GF-D8 (cell line): ENCODE data around the gene EWSR1.

Source experiments
- DNase-seq: peaks from one replicate; lab custom pipeline; 2025; lab: John Stamatoyannopoulos, UW

The EWSR1 gene

DNA sequence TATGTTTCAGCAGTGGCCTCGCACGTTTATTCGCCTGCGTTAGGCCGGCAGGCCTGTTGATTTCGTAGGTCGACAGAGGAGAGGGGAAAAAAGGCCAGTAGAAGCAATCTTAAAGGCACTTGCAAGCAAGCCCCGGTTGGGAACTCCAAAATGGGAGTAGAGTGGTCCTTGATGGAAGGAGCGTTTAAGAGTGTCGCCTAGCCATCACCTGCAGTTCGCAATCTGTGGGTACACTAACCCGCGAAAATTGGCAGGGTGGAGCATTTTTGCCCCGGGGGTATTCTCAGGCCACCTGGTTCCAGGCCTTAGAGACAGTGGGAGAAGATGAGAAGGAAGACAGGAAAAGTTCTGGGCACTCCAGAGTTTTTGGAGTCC is 1.1 kb downstream of the EWSR1 start:
- no peak for DNase-seq

DNA sequence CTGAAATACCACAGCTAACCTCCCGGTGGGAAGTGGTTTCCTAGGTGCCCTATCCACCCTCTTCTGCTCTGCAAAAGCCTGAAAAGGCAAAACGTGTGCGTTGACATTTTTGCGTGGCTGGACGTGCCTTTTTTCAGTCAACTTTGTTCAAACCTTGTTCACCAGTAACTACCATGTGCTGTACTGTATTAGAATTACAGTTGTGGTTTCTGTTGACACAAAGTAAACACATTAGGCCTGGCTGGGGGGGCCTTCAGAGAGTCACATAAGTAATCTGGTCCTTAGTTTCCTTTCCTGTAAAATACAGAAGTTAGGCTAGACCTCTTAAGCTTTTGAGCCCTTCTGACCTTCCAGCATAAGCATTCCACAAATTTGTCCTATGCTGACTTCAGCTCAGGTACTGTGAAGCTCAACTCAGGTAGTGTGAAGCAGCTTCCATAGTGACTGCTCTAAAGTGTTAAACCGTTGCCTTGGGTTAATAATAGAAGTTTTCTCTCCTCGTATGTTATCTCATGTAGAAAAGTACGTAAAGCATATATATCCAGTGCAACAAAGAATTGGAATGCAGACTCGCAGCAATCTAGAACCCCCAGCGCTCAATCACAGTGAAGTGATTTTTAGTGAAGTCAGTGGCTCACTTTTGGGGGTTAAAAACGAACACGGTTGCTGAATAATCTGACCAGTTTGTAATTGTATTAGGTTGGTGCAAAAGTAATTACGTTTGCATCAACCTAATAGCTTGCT is 1.8 kb downstream of the EWSR1 start:
- DNase-seq, result no peak

DNA sequence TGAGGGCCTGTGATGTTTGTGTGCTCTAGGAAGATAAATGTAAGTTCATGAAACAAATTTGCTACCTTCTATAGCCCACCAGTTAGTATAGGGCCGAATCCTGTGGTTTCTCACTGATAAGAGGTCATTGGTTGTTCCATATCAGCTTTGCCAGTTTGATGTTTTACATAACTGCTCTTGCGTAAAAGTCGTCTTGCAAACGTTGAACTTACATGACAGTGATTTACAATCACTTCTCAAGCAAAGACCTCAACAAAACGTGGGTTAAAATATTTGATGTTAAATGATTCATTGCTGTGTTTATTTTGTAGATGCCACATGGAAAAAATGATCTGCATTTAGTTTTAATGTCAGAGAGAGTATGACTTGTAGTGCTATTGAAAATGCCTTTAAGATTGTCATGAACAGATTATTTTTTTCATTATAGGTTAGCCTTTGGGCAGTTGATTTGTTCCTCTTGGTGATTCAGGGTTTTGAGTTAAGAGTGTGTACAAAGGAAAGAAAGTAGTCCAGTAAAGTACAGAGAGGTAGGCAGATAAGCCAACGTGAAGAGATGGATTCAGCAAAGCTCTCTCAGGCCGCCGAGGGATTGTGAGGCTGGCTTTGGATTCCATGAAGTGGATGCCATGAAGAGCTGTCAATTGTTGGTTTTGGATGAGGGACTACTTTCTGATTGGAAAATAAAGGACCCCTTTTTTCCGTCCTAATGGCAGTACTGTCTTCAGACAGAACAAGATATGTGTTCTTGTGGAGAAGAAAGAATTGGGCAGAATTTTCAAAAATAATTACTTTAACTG is 2.6 kb downstream of the EWSR1 start:
- DNase-seq, result peak; percentile 61

DNA sequence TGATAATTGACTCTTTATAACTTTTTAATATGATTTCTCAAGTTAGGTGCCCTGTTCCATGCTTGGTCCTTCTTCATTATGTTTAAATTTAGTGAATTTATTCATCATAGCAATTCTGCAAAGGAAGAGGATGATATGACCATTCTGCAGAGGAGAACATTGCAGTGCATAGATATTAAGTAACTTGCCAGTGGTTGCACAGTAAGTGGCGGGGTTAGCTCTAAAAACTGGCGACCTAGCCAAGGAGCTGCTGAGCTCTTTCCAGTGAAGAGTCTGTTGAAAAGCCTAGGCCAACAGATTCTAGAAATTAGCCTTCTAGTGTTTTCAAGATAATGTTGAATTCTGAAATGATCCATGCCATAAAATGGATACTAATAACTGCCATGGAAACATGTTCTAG is 4.6 kb downstream of the EWSR1 start:
- DNase-seq, result no peak

- DNase-seq, result no peak
Measured at GRCh38 chr22:29275167-29275566, 7.1 kb downstream of the EWSR1 start.

DNA sequence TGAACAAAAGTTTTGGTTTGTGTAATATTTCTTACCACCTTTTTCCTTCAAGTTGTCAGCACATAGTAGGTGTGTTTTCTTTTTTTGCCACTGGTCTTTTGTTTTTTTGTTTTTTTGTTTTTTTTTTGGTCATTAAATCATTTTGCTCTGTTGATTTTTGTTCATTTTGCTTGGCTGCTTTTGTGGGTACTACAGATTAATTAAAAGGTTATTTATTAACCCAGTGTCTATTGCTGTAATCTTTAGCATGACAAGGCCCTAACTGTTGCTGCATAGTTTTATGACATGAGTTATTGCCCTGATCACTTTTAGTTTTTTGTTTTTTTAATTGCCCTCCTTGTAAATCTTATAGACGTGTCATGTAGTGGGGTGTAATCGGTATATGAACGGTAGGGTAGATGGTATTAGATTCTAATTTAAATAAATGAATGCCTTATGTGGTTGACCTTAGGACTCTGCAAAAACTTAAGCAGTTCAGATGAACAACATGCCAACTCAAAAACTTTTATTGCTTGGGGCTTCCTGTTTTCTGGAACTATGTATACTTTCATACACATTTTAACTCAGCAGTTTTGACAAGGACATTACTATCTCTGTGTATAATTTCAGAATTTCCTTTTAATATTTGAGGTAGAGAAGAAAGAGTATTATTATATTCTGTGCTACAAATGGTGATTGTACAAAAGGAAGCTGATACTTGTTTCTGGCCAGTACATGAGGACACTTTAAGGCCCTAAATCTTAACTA is 7.9 kb downstream of the EWSR1 start:
- DNase-seq, result no peak

GRCh38 chr22:29277927-29278326 is 9.9 kb downstream of the EWSR1 start:
- DNase-seq, result no peak

GRCh38 chr22:29284196-29284595 is 16.1 kb downstream of the EWSR1 start:
- no peak for DNase-seq

- DNase-seq, result no peak
Measured at GRCh38 chr22:29288837-29289236, 20.8 kb downstream of the EWSR1 start.

- DNase-seq, result no peak
Measured at GRCh38 chr22:29290061-29290460, 22.0 kb downstream of the EWSR1 start.

GRCh38 chr22:29291215-29291614 is 23.1 kb downstream of the EWSR1 start:
- no peak for DNase-seq

- DNase-seq, result no peak
Measured at GRCh38 chr22:29292379-29292778, 24.3 kb downstream of the EWSR1 start.

DNA sequence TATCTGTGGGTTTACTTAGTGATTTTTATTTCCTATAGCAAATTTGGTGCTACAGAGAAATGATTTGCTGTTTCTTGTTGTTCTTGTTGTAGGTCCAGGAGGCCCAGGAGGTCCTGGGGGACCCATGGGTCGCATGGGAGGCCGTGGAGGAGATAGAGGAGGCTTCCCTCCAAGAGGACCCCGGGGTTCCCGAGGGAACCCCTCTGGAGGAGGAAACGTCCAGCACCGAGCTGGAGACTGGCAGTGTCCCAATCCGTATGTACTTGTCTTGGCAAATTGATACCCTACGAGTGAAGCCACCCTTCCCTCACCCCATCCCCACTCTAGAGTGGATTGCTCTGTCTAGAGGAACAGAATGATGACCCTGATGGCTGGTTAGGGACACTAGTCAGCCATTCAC is 30.6 kb downstream of the EWSR1 start:
- DNase-seq, result no peak

DNA sequence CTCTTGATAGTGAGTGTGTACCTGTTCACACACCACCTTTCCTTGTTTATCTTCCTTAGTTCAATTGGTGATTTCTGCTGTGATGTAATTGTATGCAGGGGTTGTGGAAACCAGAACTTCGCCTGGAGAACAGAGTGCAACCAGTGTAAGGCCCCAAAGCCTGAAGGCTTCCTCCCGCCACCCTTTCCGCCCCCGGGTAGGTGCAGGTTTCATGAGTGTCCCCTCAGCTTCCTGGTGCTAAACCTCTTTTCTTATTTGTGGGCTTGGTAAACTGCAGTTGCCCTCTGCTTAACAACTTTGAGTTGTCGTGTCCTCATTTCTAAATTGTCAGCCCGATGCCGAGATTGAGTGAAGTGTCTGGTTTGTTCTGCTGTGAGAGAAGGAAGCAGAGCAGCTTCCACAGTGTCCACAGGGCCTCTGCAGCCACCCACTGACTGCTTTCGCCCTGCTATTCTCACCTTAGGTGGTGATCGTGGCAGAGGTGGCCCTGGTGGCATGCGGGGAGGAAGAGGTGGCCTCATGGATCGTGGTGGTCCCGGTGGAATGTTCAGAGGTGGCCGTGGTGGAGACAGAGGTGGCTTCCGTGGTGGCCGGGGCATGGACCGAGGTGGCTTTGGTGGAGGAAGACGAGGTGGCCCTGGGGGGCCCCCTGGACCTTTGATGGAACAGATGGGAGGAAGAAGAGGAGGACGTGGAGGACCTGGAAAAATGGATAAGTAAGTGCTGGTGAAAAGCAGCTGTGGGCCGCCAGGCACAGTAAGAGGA is 31.2 kb downstream of the EWSR1 start:
- DNase-seq, result no peak

GRCh38 chr22:29300467-29300806 is 32.4 kb downstream of the EWSR1 start:
- no peak for DNase-seq

DNA sequence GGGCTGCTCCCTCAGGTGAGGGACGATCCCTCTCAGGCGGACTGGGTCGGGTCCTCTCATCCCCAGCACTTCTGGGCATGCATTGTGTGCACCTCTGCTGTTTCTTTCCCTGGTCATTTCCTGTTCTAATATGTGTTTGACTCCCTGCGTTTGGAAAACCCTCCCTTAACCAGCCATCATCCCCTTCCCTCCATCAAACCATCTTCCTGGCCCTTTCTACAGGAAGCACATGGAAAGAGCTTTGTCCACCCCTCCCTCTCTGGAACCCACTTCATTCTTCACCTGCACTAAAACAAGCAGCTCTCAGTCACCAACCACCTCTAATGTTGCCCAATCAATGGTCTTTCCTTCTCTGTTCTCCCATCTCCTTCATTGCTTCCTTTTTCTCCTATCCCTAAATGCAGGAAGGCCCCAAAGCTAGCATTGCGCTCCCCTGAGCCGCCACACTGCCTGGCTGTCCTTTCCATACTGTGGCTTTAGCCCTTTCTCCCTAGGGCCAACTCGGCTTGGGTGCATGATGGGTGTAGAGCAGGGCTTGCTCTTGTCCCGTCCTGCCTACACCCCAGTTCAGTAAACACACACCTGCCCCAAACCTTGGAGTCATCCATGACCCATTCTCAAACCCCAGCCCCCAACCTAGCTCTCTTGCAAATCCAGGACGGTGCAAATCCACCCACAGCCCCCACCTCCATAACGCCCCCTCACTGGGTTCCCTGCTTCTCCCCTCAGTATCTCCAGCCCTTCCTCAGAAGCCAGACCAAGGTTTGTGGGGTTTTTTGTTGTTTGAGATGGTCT is 32.9 kb downstream of the EWSR1 start:
- no peak for DNase-seq

DNA sequence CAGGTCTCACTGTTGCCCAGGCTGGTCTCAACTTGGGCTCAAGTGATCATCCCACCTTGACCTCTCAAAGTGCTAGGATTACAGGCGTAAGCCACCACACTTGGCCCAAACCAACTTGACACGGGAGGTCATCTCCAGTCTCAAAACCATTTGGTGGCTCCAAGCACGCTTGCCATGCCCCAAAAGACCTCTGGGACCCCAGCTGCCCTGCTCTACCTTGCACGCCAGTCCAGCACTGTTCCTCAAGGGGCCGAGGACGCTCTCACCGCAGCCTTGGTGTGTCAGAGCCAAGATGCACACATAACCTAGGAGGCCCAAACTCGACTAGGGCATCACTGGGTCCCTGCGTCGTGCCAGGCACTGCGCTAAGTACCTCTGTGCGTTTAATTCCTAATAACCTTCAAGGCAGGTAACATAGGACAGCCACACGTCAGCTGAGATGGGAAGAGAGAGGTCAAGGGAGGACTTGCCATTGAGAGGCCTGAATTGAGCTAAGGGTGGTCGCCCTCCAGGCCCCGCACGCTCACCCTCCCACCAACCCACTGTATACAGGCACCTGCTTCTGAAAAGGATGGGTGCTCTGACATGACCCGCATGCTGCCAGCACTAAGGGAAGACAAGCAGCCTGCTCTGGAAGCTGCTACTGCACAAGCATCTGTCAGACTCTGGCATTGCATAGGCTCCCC is 33.8 kb downstream of the EWSR1 start:
- no peak for DNase-seq

GRCh38 chr22:29302402-29302680 is 34.3 kb downstream of the EWSR1 start:
- no peak for DNase-seq

DNA sequence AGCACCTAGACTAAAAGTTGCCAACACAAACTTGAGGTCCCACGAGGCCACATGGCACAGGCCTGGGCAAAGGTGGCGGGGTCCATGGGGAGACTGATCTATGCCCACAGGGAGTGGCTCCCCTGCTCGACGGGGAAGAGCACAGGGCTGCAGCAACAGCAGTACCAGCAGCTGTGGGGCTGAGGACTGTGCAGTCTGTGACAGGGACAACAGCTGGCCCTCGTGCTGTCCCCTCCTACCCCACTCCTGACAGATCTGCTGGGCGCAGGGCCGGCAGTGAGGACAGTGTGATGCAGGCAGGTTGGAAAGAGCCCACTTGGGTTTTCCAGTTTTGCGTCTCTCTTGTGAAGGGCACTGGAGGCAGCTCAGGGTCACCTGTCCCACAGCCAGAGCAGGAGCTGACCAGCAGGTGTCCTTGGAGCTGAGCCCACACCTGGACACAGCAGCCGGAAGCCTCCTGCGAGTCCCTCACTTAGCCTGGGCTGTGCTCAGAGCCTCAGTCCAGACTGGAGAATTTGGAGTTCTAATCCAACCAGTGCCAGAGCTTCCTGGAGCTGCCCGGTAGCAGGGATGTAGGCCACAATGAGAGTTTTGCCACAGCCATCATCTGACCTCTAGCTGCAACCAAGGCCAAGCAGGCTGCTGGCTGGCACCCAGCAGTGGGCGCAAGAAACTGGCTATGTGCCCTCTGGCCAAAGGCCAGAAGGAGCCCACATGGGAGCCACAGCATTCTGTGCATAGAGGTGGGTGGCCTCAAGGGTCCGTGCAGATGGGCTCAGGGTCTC is 34.8 kb downstream of the EWSR1 start:
- DNase-seq, result no peak

DNA sequence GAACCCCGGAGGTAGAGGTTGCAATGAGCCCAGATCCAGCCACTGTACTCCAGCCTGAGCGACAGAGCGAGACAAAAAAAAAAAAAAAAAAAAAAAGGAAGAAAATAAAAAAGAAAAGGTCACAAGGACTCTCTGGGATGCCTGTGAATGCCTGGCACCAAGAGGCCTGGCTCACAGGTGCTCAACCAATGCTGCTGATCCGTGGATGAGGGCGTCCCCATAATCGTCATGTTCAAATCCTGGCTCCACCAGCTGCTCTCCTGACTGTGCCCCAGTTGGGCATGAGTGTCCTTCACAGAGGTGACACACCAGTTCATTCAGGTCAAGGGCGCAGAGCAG is 37.7 kb downstream of the EWSR1 start:
- no peak for DNase-seq
